NCI-H2196 treated with DMSO at 0.1 percent for 48 hours (cell line): ENCODE measurements around the gene RSPH3.
"Not testable (repeated sequence)": the region's sequence is repeated elsewhere in the genome, so short reads cannot be mapped to it uniquely, and the experiment has no call there.

Experiments
- DNase-seq: peaks from one replicate; lab custom pipeline; 2025; ENCODE audit not compliant: unreplicated experiment; lab: John Stamatoyannopoulos, UW

Gene RSPH3

GRCh38 chr6:159025224-159025623 is 25.2 kb upstream of the RSPH3 start:
- DNase-seq: not testable (repeated sequence)

GRCh38 chr6:159023893-159024292 is 23.9 kb upstream of the RSPH3 start:
- no peak for DNase-seq

DNA sequence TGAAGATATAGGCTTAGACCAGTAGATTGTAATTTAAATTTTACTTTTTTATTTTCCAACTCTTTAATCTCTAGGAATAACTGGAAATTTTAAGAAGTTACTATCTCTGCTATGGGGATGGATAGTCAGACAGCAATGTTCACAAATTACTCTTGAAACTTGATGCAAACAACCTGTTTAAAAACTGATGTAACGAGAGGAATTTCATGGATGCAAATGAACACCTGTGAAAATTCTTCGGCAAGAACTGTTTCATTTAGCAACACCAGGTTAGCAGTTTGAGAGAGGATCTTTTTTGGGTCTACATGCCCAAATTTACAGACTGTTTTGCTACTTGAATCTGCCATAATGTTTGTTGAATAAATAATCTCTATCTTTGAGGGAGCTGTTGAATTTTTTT is 20.0 kb upstream of the RSPH3 start:
- DNase-seq: no peak

GRCh38 chr6:159017757-159018559 is 18.0 kb upstream of the RSPH3 start:
- DNase-seq: no peak

DNA sequence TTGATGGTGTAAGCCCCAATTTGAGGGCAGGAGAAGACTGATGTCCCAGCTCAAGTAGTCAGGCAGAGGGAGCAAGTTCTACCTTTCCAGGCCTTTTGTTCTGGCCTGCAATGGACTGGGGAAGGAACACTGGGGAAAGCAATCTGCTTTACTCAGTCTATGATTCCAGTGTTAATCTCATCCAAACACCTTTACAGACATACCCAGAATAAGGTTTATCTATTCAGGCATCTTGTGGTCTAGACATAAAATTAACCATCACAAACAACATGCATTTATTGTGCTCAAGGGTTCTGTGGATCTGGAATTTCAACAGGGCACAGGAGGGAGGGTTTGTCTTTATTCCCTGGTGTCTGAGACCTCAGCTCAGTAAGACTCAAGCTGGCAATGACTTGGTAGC is 14.4 kb upstream of the RSPH3 start:
- DNase-seq: no peak

DNA sequence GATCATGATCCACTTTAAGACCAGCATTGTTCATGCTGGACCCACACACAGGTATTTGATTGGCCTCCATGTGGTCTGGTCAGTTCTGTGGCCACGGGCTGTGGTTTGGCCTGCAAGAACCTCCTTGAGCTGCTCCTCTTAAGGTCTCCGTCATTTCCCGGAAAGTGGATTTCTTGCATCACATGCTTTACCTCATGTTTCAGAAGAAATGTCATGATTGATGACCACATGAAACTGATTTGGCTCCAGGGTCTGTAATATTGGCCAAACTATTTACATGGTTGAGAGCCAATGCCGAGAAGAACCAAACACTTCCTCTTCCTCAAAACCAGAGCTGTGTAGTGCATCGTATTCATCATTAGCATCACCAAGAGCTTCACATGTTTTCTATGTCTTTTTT is 13.2 kb upstream of the RSPH3 start:
- no peak for DNase-seq

- DNase-seq: no peak
Measured at GRCh38 chr6:159012201-159012600, 12.2 kb upstream of the RSPH3 start.

- DNase-seq: not testable (repeated sequence)
Measured at GRCh38 chr6:159010037-159010612, 10.1 kb upstream of the RSPH3 start.

DNA sequence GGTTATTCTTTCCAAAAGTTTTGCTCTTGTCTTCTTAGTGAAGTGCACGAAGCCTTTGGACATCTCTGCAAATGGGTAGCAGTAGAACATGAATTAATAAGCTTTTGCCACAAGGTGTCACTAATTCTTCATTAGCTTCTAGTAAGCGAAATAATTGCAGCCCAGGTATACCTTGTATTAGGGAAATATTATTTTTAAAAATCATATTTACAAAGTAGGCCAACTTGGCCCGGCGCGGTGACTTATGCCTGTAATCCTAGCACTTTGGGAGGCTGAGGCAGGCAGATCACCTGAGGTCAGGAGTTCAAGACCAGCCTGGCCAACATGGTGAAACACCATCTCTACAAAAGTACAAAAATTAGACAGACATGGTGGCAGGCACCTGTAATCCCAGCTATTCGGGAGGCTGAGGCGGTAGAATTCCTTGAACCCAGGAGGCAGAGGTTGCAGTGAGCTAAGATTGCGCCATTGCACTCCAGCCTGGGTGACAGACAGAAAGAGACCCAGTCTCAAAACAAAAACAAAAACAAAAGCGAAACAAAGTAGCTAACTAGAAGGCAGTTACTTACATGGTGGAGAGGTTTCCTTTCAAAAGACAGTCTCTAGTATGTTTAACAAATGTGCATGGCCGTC is 8.8 kb upstream of the RSPH3 start:
- no peak for DNase-seq

- DNase-seq: no peak
Measured at GRCh38 chr6:159007510-159007909, 7.5 kb upstream of the RSPH3 start.

GRCh38 chr6:159005436-159005835 is 5.4 kb upstream of the RSPH3 start:
- no peak for DNase-seq

- DNase-seq: no peak
Measured at GRCh38 chr6:159004592-159004991, 4.6 kb upstream of the RSPH3 start.

- no peak for DNase-seq
Measured at GRCh38 chr6:159002432-159003155, 2.6 kb upstream of the RSPH3 start.

GRCh38 chr6:158999154-158999665 is 792 bp downstream of the RSPH3 start:
- DNase-seq: no peak

GRCh38 chr6:158996856-158997255 is 3.1 kb downstream of the RSPH3 start:
- no peak for DNase-seq

- no peak for DNase-seq
Measured at GRCh38 chr6:158993639-158994038, 6.4 kb downstream of the RSPH3 start.

DNA sequence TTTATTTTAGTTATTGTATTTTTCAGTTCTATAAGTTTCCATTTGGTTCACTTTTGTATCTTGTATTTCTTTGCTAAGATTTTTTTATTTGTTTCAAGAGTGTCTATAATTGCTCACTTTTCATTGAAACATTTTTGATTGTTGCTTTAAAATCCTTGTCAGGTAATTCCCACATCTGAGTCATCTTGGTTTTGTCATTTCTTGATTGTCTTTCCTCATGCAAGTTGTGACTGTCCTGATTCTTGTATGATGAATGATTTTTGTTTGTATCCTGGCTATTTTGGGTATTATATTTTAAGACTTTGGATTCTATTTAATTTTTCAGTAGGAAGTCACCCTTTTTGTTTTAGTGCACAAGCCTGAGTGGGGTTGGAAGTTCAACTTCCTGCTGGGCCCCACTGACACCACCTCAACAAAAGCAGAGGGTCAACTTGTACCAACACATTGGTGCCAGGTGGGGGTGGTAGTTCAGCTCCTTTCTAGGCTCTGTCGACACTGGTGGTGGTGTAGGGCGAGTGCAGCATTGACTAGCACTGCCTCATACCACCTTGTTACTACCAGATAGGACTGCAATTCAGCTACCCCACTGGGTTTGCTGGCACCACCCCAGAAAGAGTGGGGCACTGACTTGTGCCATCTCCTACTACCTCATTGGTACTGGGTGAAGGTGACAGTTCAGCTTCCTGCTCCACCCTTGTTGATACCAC is 8.8 kb downstream of the RSPH3 start:
- DNase-seq: no peak

GRCh38 chr6:158989711-158990110 is 10.3 kb downstream of the RSPH3 start:
- DNase-seq: not testable (repeated sequence)

DNA sequence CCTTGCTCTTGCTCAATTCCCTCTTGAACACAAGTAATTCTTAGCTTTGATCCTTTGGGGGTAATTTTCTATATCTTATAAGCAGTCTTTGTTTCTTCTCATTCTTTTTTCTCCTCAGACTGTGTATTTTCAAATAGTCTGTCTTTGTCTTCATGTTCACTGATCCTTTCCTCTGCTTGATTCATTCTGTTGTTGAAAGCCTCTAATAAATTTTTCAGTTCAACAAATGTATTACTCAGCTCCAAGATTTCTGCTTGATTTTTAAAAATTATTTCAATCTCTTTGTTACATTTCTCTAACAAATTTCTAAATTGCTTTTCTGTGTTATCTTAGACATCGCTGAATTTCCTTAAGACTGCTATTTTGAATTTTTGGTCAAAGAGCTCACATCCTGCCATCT is 11.5 kb downstream of the RSPH3 start:
- DNase-seq: no peak

- no peak for DNase-seq
Measured at GRCh38 chr6:158987657-158988056, 12.3 kb downstream of the RSPH3 start.

GRCh38 chr6:158978757-158979156 is 21.2 kb downstream of the RSPH3 start:
- no peak for DNase-seq
